Measurements from ENCODE around the gene CDK5RAP3. TPM values are rescaled to one million over a fixed set of nuclear protein-coding genes. Genes with fewer than 3 reads are reported as not detected.

The CDK5RAP3 gene, protein sequence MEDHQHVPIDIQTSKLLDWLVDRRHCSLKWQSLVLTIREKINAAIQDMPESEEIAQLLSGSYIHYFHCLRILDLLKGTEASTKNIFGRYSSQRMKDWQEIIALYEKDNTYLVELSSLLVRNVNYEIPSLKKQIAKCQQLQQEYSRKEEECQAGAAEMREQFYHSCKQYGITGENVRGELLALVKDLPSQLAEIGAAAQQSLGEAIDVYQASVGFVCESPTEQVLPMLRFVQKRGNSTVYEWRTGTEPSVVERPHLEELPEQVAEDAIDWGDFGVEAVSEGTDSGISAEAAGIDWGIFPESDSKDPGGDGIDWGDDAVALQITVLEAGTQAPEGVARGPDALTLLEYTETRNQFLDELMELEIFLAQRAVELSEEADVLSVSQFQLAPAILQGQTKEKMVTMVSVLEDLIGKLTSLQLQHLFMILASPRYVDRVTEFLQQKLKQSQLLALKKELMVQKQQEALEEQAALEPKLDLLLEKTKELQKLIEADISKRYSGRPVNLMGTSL
- 122 TPM for polyA plus RNA-seq (2012; ENCODE audit: insufficient read length, low read depth)

DNA sequence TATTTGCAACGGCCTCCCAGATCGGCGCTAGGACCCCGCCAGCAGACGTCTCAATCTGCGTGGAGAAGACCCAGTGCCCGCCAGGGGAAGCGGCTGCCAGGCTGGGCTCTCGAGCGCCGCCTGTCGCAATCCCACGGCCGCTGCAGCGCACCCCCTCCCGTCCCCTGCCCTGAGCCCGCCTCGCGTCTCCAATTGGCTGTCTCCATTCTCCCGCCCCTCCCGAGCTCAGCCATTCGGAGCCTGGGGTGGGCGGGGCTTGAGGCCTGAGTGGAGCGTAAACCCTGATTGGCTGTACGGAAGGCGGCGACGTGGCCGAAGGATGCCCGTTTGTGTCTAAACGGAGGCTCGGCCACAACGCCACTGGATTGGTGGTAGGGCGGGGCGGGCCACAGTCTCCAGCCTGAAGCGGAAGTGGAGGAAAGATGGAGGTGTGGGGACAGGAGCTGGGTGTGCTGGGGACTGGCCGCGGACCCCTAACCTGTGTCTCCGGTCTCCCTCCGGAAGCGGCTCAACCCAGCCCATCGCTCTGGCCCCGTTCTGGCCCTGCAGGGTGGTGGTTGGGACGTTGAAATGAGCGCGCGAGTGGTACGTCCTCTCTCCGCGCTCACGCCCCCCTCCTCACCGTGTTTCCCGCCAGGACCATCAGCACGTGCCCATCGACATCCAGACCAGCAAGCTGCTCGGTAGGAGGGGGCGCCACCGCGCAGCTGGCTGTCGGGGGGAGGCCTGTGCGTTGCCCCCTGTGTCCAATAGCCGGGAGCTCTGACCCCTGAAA lies at the start of gene CDK5RAP3:
CDK5RAP3 (plus strand) TSS at position 389 of the 775 bp plus-strand sequence; CDS start at position 423, 34 bp downstream.
- TF ChIP-seq TAF1 (IDR thresholded peaks at IDR 0.05; ENCODE audit: borderline replicate concordance, insufficient read depth, low read length), result peak; percentile 79
- TF ChIP-seq POLR2AphosphoS5 (IDR thresholded peaks at IDR 0.05; ENCODE audit: low read depth, low read length), result peak; percentile 70
- TF ChIP-seq SIN3A (IDR thresholded peaks at IDR 0.05; ENCODE audit: borderline replicate concordance, insufficient read depth, low read length), result 0 out of 2 replicates have a peak, but pooled peaks have one; percentile 9
- TF ChIP-seq FOXP2 (optimal IDR thresholded peaks at IDR 0.05; ENCODE audit: borderline replicate concordance, extremely low read depth, extremely low read length, insufficient read depth), result peak; percentile 74
- TF ChIP-seq, protein P1, sequence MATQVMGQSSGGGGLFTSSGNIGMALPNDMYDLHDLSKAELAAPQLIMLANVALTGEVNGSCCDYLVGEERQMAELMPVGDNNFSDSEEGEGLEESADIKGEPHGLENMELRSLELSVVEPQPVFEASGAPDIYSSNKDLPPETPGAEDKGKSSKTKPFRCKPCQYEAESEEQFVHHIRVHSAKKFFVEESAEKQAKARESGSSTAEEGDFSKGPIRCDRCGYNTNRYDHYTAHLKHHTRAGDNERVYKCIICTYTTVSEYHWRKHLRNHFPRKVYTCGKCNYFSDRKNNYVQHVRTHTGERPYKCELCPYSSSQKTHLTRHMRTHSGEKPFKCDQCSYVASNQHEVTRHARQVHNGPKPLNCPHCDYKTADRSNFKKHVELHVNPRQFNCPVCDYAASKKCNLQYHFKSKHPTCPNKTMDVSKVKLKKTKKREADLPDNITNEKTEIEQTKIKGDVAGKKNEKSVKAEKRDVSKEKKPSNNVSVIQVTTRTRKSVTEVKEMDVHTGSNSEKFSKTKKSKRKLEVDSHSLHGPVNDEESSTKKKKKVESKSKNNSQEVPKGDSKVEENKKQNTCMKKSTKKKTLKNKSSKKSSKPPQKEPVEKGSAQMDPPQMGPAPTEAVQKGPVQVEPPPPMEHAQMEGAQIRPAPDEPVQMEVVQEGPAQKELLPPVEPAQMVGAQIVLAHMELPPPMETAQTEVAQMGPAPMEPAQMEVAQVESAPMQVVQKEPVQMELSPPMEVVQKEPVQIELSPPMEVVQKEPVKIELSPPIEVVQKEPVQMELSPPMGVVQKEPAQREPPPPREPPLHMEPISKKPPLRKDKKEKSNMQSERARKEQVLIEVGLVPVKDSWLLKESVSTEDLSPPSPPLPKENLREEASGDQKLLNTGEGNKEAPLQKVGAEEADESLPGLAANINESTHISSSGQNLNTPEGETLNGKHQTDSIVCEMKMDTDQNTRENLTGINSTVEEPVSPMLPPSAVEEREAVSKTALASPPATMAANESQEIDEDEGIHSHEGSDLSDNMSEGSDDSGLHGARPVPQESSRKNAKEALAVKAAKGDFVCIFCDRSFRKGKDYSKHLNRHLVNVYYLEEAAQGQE (IDR thresholded peaks at IDR 0.05; ENCODE audit: insufficient read depth in 1 of 2, low read depth in 2 of 2, low read length in 2 of 2), result peak in 1 of 2 experiments; percentile 33; a peak in 1 of 4 replicates

DNA sequence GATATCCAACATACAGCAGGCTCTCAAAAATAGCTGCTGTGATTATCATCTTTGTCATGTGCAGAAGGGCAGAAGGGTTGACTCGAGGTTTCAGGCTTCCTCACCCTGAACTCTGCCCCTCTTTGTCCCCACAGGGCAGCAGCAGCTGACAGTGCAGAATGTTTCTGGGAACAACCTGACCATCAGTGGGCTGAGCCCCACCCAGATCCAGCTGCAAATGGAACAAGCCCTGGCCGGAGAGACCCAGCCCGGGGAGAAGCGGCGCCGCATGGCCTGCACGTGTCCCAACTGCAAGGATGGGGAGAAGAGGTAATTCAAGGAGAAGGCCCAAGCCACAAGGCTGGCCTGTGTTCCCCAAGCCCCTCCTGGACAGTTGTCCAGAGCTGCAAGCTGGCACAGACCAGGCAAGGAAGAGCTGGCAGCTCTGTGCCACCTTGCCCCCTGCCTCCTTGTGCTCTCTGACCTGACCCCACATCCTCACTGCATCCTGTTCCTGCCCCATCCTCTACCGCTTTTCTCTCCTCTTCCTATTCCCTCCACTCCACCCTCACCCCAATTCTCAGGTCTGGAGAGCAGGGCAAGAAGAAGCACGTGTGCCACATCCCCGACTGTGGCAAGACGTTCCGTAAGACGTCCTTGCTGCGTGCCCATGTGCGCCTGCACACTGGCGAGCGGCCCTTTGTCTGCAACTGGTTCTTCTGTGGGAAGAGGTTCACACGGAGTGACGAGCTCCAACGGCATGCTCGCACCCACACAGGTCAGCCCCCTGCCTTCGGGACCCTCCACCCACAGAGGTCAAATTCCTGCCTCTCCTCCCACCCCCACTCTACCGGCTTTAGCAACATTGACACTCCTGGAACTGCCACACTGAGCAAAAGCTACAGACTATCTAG lies 45.9 kb upstream of the CDK5RAP3 start:
- TF ChIP-seq SIN3A (IDR thresholded peaks at IDR 0.05; ENCODE audit: borderline replicate concordance, insufficient read depth, low read length) (no peak), POLR2AphosphoS5 (IDR thresholded peaks at IDR 0.05; ENCODE audit: low read depth, low read length) (no peak), TAF1 (IDR thresholded peaks at IDR 0.05; ENCODE audit: borderline replicate concordance, insufficient read depth, low read length) (no peak), FOXP2 (optimal IDR thresholded peaks at IDR 0.05; ENCODE audit: borderline replicate concordance, extremely low read depth, extremely low read length, insufficient read depth) (no peak)
- TF ChIP-seq, protein P1 (IDR thresholded peaks at IDR 0.05; ENCODE audit: insufficient read depth in 1 of 2, low read depth in 2 of 2, low read length in 2 of 2), result no peak

DNA sequence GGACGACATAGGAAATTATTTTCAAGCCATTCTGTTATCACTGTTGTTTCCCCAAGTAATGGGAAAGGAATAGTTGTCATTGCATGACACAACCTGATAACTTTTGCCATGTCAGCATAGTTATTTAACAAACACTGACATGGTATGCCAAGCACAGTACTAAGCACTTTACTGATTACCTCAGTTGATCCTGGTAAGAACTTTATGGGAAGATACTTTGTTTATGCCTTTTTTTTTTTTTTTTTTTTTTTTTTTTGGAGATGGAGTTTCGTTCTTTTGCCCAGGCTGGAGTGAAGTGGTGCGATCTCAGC lies 45.3 kb upstream of the CDK5RAP3 start:
- TF ChIP-seq SIN3A (IDR thresholded peaks at IDR 0.05; ENCODE audit: borderline replicate concordance, insufficient read depth, low read length) (no peak), TAF1 (IDR thresholded peaks at IDR 0.05; ENCODE audit: borderline replicate concordance, insufficient read depth, low read length) (no peak), FOXP2 (optimal IDR thresholded peaks at IDR 0.05; ENCODE audit: borderline replicate concordance, extremely low read depth, extremely low read length, insufficient read depth) (no peak), POLR2AphosphoS5 (IDR thresholded peaks at IDR 0.05; ENCODE audit: low read depth, low read length) (no peak)
- TF ChIP-seq, protein P1 (IDR thresholded peaks at IDR 0.05; ENCODE audit: insufficient read depth in 1 of 2, low read depth in 2 of 2, low read length in 2 of 2), result no peak

DNA sequence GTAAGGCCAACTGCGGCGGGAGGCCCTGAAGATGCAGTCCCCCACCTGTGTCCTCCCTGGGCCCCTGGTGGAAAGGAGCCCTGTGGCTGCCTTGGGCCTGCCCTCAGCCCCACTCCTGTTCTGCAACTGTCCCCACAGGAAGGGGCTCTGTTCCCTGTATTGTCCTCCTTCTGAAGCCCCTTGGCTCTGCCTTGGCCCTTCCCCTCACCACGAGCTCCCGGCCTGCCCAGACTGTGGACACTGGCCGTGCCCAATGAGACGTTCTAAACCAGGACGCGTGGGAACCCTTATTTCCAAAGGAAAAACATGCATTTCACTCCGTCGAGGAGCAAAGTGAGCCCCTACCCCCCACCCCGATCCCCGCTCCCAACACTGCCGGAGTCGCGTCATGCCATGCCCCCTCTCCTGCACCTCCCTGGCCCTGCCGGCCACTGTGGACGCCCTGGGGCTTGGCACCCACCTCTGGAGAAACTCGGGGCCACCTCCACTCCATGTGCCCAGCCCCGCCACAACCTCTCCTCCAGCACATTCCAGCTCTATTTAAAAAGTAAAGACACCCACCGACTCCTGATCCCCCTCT lies 43.0 kb upstream of the CDK5RAP3 start:
- TF ChIP-seq, protein P1 (IDR thresholded peaks at IDR 0.05; ENCODE audit: insufficient read depth in 1 of 2, low read depth in 2 of 2, low read length in 2 of 2), result no peak
- no peak for TF ChIP-seq POLR2AphosphoS5 (IDR thresholded peaks at IDR 0.05; ENCODE audit: low read depth, low read length)
